Measurements from ENCODE around the gene CXCL8.
"Not testable (repeated sequence)": the region's sequence is repeated elsewhere in the genome, so short reads cannot be mapped to it uniquely, and the experiment has no call there.

CXCL8 gene

DNA sequence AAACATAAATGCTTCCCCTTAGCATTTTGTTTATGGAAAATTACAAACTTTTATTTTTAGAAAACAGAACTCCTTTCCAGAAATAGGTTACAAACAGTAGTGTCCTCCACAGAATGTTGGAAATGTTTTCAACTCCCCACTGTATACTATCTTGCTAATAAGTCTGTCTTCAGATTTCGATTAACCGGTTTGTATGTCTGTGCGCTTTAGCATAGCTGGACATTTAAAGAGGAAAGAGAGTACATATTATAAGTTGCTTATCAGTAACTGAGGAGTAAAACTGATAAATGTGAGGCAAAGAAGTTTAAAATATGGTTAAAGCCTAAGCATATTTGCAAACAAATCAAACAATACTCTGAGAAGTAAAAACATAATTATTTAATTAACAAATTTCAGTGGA, 3.4 kb downstream of the CXCL8 start:
- DNase-seq = no peak

DNA sequence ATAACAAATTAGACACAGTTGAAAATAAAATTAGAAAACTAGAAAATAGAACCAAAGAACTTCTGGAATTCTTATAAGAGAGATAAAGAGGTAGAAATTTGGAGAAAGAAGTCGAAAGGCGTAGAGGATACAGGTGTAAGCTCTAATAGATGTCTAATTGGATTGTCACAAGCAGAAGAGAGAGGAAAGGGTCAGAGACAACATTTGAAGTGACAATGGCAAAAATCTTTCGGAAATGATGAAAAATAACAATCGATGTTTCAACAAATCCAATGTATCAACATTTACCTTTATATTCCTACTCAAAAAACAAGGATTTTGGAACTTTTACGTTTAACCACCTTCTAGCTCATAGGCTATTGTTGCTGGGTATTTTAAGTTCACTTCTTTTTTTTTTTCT, 3.8 kb downstream of the CXCL8 start:
- DNase-seq = no peak

DNA sequence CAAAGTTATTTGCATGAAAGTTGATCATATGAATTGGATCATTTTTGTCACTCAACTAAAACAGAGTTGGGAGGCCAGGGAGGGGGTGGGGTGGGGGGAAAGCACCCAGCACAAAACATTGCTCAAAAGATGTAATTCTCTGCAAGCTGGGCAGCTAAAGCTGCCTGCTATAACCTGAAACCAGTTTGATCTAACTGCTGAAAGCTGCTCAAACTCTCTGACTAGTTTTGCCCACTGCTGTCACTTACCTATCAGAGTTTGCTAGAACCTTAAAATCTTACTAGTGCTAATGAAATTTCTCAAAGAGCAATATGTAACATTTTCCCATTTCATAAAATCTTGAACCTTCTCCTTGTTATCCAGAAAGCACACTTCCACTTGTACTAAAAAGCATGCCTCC, 10.4 kb downstream of the CXCL8 start:
- no peak for DNase-seq

DNA sequence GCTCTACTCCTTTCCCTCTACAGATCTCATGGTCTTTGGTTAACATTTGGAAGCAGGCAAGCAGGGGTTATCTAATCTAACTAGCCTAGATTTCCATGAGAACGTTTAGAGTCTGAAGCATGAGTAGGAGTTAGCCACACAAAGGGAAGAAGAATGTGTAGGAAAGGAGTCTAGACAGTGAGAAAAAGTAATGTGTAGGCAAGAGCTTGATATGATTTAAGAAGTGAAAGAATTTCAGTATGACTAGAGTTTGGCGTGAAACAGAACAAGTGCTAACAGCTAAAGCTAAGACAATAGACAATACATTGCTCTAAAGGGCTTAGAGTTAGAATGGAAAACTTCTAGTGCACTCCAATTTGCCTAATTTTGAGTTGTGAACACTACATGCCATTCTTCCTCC, 10.8 kb downstream of the CXCL8 start:
- no peak for DNase-seq

DNA sequence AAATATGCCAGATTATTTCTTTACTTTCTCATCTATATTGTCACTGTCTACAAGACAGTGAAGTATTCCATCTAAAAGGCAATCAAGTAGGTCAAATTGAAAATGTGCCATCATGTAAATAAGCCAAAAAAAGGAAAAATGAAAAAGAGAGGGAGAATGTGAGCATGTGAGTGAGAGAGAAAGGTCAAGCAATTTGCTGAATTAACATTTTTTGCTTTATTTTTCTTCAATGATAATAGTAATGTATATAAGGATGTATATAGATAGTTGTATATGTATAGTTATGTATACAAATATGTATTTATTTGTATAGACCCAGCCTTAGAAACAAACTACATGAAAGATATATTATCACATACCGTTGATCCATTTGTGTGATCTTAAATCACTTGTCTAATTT, 11.5 kb downstream of the CXCL8 start:
- DNase-seq = no peak

DNA sequence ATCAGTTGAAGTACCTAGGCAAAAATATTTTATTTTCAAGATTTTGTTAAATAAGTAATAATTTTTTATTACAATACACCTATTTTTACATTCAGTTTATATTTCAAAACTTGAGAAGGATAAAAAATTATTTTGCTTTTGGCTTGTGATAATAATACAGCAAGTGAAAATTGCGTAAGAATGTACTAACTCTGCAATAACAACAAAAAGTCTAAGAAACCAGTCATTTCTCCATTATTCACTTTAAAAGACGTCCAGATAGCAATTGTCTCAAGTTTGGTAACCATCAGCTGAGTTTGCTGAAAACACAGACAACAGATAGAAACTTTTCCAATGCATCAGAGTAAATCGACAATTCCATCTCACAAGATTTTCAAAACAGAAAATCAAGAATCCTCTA, 12.1 kb downstream of the CXCL8 start:
- no peak for DNase-seq

DNA sequence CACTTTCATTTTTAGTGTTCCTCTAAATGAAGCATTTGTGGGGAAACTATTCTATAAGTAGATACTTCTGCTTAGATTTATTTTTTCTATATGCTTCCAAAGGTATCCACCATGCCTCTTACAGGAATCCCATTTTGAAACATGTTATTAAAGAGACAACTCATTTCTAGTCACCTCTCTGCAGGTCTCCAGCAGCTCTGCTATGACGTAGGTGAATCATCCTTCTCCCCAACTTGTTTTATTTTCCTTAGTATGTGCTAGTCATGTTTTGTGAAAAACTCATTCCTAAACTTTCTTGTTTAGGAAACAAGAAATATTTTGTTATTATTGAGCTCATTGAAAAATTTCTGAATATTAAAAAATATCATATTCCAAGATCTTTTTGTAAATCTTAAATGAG, 12.8 kb downstream of the CXCL8 start:
- no peak for DNase-seq

DNA sequence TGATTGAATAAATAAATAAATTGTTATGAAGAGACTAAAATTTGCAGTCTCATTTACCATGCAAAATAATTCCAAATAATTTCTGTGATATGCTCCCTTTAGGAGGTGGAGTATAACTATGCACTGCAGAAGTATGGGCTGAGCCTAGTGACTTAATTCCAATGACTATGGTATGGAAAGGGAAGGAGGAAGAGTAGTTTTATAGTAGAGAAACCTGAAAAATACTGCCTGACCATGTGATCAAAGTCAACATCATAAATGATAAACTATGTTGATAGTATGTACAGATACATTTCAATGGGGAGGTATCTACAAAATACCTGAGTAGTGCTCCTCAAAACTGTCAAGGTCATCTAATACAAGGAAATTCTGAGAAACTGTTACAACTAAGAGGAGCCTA, 14.6 kb downstream of the CXCL8 start:
- no peak for DNase-seq

DNA sequence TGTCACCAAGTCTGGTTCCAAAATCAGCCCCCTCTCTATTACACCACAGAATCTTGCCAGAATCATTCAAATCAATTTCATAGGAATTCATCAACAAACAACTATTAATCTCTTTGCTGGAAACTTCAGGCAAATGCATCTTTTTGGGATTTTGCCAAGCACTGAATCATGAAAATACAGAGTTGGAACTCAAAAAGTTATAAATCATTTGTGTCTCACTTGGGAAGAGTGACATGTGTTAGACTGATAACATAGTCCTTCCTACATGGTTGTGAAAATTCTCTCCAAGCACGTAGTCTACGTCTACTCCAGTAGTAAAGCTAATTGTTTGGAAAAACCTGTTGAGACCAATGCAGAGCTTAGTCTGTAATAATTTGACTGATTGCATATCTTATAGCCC, 19.0 kb downstream of the CXCL8 start:
- no peak for DNase-seq

DNA sequence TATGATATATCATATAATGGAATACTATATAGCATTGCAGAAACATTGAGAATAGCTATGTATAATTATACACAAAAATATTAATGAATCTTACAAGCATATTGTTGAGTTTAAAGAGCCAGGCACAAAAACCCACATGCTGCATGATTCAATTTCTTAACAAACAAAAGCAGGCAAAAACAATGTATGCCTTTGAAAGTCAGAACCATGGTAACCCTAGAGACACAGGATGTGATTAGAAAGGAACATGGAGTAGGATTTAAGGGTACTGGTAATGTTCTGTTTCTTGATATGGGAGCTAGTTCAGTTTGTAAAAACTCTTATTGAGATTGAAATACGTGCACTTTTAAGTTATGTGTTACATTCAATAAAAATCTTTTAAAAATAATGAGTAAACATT, 21.5 kb downstream of the CXCL8 start:
- no peak for DNase-seq

DNA sequence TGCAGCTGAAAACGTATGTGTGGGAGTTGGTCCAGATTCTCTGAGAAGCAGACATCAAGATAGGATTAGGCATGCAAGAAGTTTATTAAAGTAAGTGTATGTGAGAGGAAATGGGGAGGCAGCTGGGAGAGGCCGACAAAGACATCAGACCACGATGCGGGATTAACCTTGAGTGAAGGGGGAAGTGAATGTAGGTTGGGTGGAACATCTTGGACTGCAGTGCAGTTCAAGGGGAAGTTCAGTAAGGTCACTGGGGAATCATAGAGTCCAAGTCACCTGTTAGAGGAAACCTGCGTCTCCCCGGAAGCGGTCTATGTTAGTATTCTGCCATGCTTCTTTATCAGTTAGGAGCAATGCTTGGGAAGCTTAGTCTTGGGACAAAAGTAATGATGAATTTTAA, 22.0 kb downstream of the CXCL8 start:
- DNase-seq = no peak

DNA sequence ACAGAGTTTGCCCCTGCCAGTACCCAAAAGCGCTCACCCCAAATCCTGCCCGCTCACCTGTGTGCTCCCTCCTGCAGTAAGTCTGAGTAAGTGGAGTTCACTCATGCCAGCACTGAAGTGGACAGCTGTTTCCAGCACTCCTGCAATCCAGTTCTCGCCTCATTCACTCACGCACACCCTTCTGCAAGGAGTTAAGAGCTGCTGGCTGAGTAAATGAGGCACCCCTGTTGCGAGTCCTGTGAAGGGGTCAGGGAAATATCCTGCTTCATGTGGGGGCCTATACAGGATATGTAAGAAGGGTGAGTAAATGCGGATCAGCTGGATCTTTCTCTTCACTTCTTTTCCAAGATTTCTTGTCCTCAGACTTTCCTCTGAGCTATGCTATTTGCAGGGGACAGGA, 23.5 kb downstream of the CXCL8 start:
- no peak for DNase-seq

DNA sequence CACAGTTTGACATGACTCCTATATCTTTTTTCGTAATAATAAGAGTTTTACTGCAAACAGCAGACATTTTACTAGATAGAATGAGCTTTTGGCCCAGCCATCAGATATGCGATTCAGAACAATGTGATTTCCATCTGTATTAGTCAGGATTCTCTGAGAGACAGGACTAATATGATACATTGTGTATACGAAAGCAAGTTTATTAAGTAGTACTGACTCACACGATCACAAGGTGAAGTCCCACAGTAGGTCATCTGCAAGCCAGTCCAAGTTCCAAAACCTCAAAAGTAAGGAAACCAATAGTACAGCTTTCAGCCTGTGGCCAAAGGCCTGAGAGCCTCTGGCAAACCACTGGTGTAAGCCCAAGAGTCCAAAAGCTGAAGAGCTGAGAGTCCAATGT, 24.1 kb downstream of the CXCL8 start:
- DNase-seq = no peak

DNA sequence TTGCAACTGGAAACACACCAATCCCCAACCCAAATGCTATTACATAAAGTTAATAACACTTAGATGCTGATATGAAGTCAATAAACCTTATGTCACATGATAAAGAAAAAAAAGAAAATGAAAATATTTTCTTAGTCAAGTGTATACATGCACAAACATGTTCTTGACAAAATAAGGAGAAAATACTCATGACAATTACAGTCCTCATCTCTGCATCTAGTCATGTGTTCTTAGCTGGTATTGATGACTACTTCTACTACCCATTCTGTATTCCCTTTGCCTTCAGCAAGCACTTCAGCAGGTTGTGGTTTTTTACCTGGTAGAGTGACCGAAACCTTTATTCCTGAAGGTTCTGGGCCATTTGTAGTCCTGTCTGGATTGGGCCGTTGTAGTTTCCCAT, 24.9 kb downstream of the CXCL8 start:
- DNase-seq = no peak

DNA sequence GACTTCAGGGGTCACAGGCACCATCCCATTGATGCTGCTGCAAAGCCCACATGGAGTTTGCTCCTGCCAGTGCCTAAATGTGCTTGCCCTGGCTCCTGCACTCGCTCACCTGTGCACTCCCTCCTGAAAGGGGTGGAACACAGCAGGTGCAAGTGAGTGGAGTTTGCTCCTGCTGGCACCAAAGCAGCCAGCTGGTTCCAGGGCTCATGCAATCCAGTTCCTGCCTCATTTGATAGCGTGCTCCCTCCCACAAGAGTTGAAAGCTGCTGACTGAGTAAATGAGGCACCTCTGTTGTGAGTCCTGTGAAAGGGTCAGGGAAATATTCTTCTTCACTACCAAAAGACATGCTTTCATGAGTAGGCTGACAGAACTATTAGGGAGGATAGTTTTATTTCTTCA, 30.5 kb downstream of the CXCL8 start:
- no peak for DNase-seq

DNA sequence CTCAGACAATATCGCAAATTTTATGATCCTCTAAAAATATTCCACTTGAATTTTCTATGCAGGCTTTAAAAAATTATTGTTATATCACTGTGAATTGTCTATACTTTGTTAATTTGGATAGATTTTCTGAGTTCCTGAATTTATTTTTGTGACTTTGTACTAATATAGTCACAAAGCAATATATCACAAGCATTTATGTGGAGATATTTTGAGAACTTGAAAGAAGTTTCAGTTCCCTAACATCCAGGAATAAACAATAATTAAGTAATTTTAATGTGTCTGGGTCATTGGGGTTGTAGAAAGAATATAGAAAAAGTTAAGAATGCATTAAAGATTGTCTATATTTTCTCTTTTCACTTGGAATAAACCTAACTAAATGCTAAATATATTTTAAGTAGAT, 32.0 kb downstream of the CXCL8 start:
- DNase-seq = no peak

DNA sequence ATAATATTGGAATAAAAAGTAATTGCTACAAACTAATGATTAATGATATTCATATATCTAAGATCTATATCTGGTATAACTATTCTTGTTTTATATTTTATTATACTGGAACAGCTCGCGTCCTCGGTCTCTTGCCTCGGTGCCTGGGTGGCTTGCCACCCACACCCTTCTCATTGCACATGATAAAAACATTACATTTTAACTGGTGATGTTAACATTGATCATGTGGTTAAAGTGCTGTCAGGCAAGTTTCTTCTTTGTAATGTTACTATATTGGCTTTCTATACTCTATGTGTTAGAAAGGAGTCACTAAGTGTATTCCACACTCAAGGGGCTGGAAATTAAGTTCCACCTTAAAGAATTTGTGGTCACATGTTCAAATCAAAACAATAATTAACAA, 34.0 kb downstream of the CXCL8 start:
- not testable (repeated sequence) for DNase-seq

DNA sequence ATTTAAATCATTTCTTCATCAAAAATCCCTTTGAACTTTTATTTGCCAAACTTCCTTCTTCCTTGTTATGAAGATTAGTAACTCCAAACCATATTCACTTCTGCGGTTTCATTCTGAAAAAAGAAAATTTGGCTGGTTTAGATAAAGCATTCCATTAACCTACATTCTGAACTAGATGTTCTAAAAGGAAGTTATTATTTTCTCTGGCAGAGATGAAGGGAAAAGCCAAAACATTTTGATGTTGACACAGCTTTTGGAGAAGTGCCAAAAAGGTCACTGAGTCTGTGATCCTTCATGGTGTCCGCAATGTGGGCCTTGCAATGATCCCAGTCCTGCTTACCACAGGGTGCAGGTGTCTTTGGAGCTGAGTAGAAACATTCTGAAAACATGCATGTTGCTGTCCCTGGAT, 36.0 kb downstream of the CXCL8 start:
- peak; percentile 72 for DNase-seq

DNA sequence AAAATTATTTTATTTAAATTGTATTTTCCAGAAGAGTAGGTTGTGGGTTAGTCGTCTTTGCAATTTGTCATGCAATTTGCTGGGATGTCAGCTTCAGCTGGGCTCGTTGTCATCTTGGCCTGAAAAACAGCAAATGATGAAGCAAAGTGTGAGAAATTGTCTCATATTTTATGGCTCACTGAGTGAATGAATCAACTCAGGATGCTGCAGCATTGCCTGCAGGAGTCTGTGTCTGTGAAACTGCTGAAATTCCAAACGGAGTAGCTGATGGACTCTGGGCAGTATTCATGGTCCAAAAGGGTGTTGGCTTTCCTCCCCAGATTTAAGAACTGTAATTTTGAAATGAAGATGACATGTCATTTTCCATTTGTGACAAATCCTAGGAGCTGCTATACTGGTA, 37.2 kb downstream of the CXCL8 start:
- DNase-seq = peak; percentile 21

DNA sequence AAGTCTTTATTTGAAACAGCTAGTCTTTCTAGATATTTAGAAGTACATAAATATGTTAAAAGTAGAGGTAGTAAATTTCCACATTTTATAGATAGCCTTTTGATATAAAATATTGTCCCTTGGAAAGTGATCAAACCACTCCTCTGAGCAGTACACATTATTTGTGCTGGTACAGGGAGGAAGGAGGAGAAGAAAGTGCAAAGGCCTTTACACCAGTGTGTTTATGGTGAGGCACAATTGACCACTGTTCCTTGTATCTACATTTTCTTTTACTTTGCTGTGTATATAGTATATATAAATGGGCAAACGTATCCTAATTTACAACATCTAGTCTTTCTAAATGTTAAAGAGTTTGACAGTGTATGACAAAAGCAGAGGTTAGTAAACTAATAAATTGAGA, 39.9 kb downstream of the CXCL8 start:
- no peak for DNase-seq

DNA sequence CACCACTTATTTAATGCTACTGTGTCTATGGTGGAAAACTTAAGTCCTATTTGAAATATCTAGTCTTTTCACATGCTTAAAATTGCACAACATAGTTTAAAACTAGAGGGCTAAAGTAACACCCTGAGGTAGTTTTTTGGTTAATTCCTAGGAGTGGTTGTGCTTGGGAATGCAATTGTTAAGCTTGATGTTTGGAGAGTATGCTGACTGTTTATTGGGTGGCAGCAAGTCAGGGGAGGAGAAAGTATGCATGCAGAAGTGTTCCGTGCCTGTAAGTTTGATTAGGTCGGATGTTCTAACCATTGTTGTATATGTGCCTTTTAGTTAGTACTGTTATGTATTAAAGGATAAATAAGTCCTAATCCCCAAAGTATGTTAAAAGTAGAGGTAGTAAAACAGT, 40.5 kb downstream of the CXCL8 start:
- no peak for DNase-seq

DNA sequence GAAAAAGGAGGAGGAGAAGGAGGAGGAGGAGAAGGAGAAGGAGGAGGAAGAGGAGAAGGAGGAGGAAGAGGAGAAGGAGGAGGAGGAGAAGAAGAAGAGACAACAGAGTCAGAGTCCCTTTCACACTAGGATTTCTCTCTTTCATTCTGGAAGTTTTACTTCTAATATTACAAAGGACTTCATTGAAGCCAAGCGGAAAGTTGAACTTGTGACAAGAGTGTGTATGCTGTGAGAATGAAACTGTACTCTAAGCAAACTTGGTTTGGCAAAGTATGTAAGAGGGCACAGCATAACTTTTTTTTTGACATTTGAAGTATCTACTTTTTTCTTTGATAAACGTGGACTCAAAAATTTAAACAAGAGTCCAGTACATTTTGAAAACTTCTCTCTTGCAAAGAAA, 48.0 kb downstream of the CXCL8 start:
- DNase-seq = no peak
